Astrocyte of the hippocampus (primary cell): ENCODE results near the gene MMD2.
A peak's percentile ranks its signal among the peaks of the same experiment; 100 is the strongest.

ENCODE experiments used
- DNase-seq: peaks from one replicate; pipeline ENCODE4 v3.0.0; 2011; ENCODE audit warnings: low read depth, low spot score

Gene MMD2

DNA sequence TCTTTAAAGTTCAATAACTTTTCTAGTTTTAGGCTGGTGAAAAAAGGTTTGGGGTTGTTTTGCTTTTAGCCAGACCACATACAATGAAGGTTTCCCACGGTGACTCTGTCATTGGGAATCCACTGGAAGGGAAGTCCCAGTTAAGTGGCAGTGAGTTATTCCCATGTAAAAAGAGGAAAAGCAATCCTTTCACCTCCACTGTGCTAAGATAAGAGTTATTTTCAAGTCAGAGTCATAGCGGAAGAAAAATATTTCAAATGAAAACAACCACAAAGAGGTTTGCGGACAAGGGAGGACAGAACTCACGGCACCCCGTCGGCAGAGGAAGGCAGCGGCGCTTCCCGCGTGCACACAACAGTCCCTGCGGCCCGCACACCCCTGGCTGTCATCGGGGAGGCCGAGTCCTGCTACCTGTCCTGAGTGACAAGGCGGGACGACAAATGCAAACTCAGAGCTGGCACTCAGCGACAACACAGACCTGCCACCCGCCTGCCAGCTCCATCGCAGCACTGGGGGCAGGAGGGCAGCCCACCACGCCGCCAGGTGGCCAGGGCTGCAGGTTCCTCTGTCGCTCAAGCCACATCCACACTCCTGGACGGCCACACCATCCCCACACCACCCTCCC, 87.8 kb downstream of the MMD2 start:
- peak; percentile 44 for DNase-seq

GRCh38 chr7:4868493-4868892, 90.5 kb downstream of the MMD2 start:
- no peak for DNase-seq

GRCh38 chr7:4866528-4867496, 92.2 kb downstream of the MMD2 start:
- no peak for DNase-seq

- no peak for DNase-seq
Measured at GRCh38 chr7:4862156-4862555, 96.8 kb downstream of the MMD2 start.

- DNase-seq, result peak; percentile 31
Measured at GRCh38 chr7:4861673-4862072, 97.3 kb downstream of the MMD2 start, which contains the start of gene PAPOLB. TSS of gene PAPOLB (minus strand) at chr7:4862030. CDS start at chr7:4861810, 220 bp downstream.

GRCh38 chr7:4861227-4861626, 97.8 kb downstream of the MMD2 start:
- DNase-seq, result no peak

- DNase-seq, result no peak
Measured at GRCh38 chr7:4857189-4857588, 101.8 kb downstream of the MMD2 start.

- DNase-seq, result no peak
Measured at GRCh38 chr7:4856336-4857057, 102.5 kb downstream of the MMD2 start.
